DND-41 (cell line): Measurements from ENCODE around the gene ABCB9.

Experiments
- ATAC-seq: fragments of 200-7000 bp; cut with Tn5 transposase; 3 replicates; pipeline ENCODE4 v1.9.1; 2021; ENCODE audit warnings: low read depth; ENCODE audit not compliant: insufficient read depth
- DNase-seq: peaks from one replicate; pipeline ENCODE4 v3.0.0-alpha.2; 2020
- H2AFZ ChIP-seq: 2 replicates; pipeline ENCODE4 v1.6.0; 2012; ENCODE audit warnings: low read depth, low read length
- H3K27ac ChIP-seq: 2 replicates; pipeline ENCODE4 v1.5.1; 2012; ENCODE audit warnings: low read length, inconsistent platforms
- H3K27me3 ChIP-seq: fragments of 200-600 bp; sonication (generic); 2 replicates; pipeline ENCODE4 v1.6.0; 2012; ENCODE audit warnings: low read length, mild to moderate bottlenecking, inconsistent platforms; ENCODE audit not compliant: insufficient read depth, poor library complexity
- H3K36me3 ChIP-seq: 2 replicates; pipeline ENCODE4 v1.5.1; 2012; ENCODE audit warnings: low read length, inconsistent platforms; ENCODE audit not compliant: insufficient read depth
- H3K4me1 ChIP-seq: 2 replicates; pipeline ENCODE4 v1.5.1; 2012; ENCODE audit warnings: mild to moderate bottlenecking, low read length; ENCODE audit not compliant: insufficient read depth
- H3K4me2 ChIP-seq: 2 replicates; pipeline ENCODE4 v1.6.0; 2012; ENCODE audit warnings: mild to moderate bottlenecking, moderate library complexity, low read length, inconsistent platforms; ENCODE audit not compliant: insufficient read depth
- H3K4me3 ChIP-seq, 2 experiments: fragments of 200-600 bp in 1 of 2; shearing (Covaris generic) in 1 of 2; 2 replicates each; pipeline ENCODE4 v1.5.1; 2012 to 2016; ENCODE audit warnings: inconsistent platforms in 2 of 2, low read length in 2 of 2, mild to moderate bottlenecking in 2 of 2, low read depth in 1 of 2, moderate library complexity in 1 of 2
- H3K79me2 ChIP-seq: 2 replicates; pipeline ENCODE4 v1.6.0; 2012; ENCODE audit warnings: low read length, inconsistent platforms; ENCODE audit not compliant: insufficient read depth
- H3K9ac ChIP-seq: 2 replicates; pipeline ENCODE4 v1.6.0; 2012; ENCODE audit warnings: low read depth, mild to moderate bottlenecking, inconsistent platforms, low read length, moderate library complexity
- H3K9me3 ChIP-seq: 2 replicates; pipeline ENCODE4 v1.5.1; 2012; ENCODE audit warnings: low read length, moderate library complexity, mild to moderate bottlenecking, inconsistent platforms; ENCODE audit not compliant: insufficient read depth, severe bottlenecking
- H4K20me1 ChIP-seq: 2 replicates; pipeline ENCODE4 v1.6.0; 2012; ENCODE audit warnings: low read length; ENCODE audit not compliant: insufficient read depth
- CTCF ChIP-seq: IDR thresholded peaks from 2 replicates; pipeline ENCODE4 v1.5.1; 2012; ENCODE audit warnings: borderline replicate concordance, low read length, moderate library complexity, mild to moderate bottlenecking; ENCODE audit not compliant: poor library complexity, severe bottlenecking; ENCODE audit errors: extremely low read depth
- EZH2 ChIP-seq: IDR thresholded peaks from 3 replicates; pipeline ENCODE4 v1.6.1; 2012; ENCODE audit warnings: borderline replicate concordance, low read depth, mild to moderate bottlenecking, moderate library complexity, low read length, inconsistent platforms; ENCODE audit not compliant: severe bottlenecking

The ABCB9 gene

DNA sequence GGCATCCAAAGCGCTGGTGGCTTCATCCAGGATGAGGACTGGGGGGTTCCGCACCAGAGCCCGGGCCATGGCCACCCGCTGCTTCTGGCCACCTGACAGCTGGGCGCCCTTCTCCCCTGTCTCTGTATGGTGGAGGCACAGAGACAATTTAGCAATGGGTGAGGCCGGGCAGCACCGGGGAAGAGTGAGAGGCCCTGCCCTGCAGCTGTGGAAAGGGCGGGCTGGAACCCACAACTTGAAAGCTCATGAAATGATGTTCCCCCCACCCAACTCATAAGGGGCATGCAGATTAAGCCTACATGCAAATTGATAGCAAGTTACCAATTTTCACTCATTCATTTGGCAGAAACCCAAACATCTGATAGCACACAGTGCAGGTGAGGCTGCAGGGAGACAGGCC, 34.1 kb downstream of the ABCB9 start:
- Histone ChIP-seq H3K79me2 (no peaks in the 10 kb centered on the region), H3K4me3 (no peak overlapping the region), H3K27ac (no peak overlapping the region), H3K36me3 (no peaks in the 10 kb centered on the region), H3K9ac (no peak overlapping the region), H4K20me1 (no peaks in the 10 kb centered on the region), H3K9me3 (no peaks in the 10 kb centered on the region), H2AFZ (no peak overlapping the region), H3K4me2 (no peak overlapping the region), H3K4me1 (no peaks in the 10 kb centered on the region), H3K27me3 (no peaks in the 10 kb centered on the region)
- no peak for TF ChIP-seq CTCF
- TF ChIP-seq EZH2 = no peak
- DNase-seq (no peak), ATAC-seq (no peak)

- Histone ChIP-seq H3K36me3 (no peaks in the 10 kb centered on the region), H2AFZ (no peak overlapping the region), H3K27me3 (no peaks in the 10 kb centered on the region), H3K4me1 (no peaks in the 10 kb centered on the region), H3K9me3 (no peaks in the 10 kb centered on the region), H3K4me2 (no peak overlapping the region), H3K9ac (no peak overlapping the region), H3K79me2 (no peaks in the 10 kb centered on the region), H3K27ac (no peak overlapping the region), H3K4me3 (no peak overlapping the region), H4K20me1 (no peaks in the 10 kb centered on the region)
- TF ChIP-seq EZH2 (no peak), CTCF (no peak)
- no peak for DNase-seq
- no peak for ATAC-seq
Measured at GRCh38 chr12:122929812-122930211, 36.5 kb downstream of the ABCB9 start.

DNA sequence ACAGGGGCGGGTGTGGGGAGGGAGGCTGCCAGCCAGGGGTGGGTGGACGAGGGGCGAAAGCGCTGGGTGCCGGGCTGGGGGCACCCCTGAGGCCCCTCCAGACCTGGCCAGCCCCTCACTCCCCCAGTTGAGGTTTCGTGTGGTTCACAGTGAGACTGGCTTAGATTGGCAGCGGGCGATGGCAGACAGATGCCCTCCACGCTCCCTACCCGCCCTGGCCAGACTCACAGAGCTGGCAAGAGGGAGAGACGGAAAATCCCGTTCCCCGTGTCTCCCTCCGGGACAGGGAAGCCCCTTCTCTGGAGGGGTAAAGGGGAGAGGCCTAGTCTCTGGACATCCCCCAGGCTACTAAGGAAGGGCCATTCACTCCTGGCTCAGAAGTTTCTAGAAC, 37.1 kb downstream of the ABCB9 start:
- no peaks in the 10 kb centered on the region for H3K27me3 ChIP-seq
- no peaks in the 10 kb centered on the region for H3K79me2 ChIP-seq
- no peaks in the 10 kb centered on the region for H3K4me1 ChIP-seq
- no peaks in the 10 kb centered on the region for H3K36me3 ChIP-seq
- DNase-seq (no peak), ATAC-seq (no peak)
- H4K20me1 ChIP-seq = no peaks in the 10 kb centered on the region
- H3K9me3 ChIP-seq = no peaks in the 10 kb centered on the region
- H3K9ac ChIP-seq = no peak overlapping the region
- H2AFZ ChIP-seq = no peak overlapping the region
- H3K27ac ChIP-seq = no peak overlapping the region
- H3K4me2 ChIP-seq = no peak overlapping the region
- no peak overlapping the region for H3K4me3 ChIP-seq
- TF ChIP-seq CTCF = no peak
- TF ChIP-seq EZH2 = no peak

GRCh38 chr12:122928404-122929147, 37.7 kb downstream of the ABCB9 start:
- Histone ChIP-seq H3K27me3 (no peaks in the 10 kb centered on the region), H3K4me1 (no peaks in the 10 kb centered on the region), H3K9ac (no peak overlapping the region), H3K9me3 (no peaks in the 10 kb centered on the region), H4K20me1 (no peaks in the 10 kb centered on the region), H3K79me2 (no peaks in the 10 kb centered on the region), H3K4me2 (no peak overlapping the region), H3K4me3 (no peak overlapping the region), H2AFZ (no peak overlapping the region), H3K36me3 (no peaks in the 10 kb centered on the region), H3K27ac (no peak overlapping the region)
- no peak for ATAC-seq
- no peak for DNase-seq
- TF ChIP-seq EZH2 (no peak), CTCF (no peak)
